HG03520 (cell line): ENCODE results near the gene CDK3.

Experiments
- ATAC-seq: cut with Tn5 transposase; IDR thresholded peaks from one replicate; pipeline ENCODE4 v1.9.1; 2021; ENCODE audit warnings: mild to moderate bottlenecking, moderate library complexity; ENCODE audit not compliant: unreplicated experiment

The CDK3 gene

GRCh38 chr17:75987041-75987440 is 13.6 kb upstream of the CDK3 start:
- no peak for ATAC-seq

- ATAC-seq: no peak
Observed at GRCh38 chr17:75991396-75991795, 9.3 kb upstream of the CDK3 start.

- no peak for ATAC-seq
Observed at GRCh38 chr17:75994802-75995370, 5.8 kb upstream of the CDK3 start.

- no peak for ATAC-seq
Observed at GRCh38 chr17:75995385-75995925, 5.2 kb upstream of the CDK3 start.

- ATAC-seq: no peak
Observed at GRCh38 chr17:75996665-75997590, 3.7 kb upstream of the CDK3 start.

GRCh38 chr17:75998327-75998795 is 2.3 kb upstream of the CDK3 start:
- no peak for ATAC-seq

- ATAC-seq: no peak
Observed at GRCh38 chr17:76000016-76000754, 470 bp upstream of the CDK3 start.

- no peak for ATAC-seq
Observed at GRCh38 chr17:76002100-76002499, 1.4 kb downstream of the CDK3 start.

- ATAC-seq: no peak
Observed at GRCh38 chr17:76003915-76004314, 3.3 kb downstream of the CDK3 start.

GRCh38 chr17:76004750-76005262 is 4.2 kb downstream of the CDK3 start:
- no peak for ATAC-seq

GRCh38 chr17:76005263-76006149 is 4.9 kb downstream of the CDK3 start:
- ATAC-seq: no peak

- ATAC-seq: no peak
Observed at GRCh38 chr17:76007131-76007849, 6.6 kb downstream of the CDK3 start.

GRCh38 chr17:76007850-76008165 is 7.2 kb downstream of the CDK3 start:
- no peak for ATAC-seq

- ATAC-seq: no peak
Observed at GRCh38 chr17:76008208-76008607, 7.6 kb downstream of the CDK3 start.

- ATAC-seq: no peak
Observed at GRCh38 chr17:76008630-76009425, 8.2 kb downstream of the CDK3 start.

- ATAC-seq: no peak
Observed at GRCh38 chr17:76009447-76009846, 8.8 kb downstream of the CDK3 start.

GRCh38 chr17:76009969-76010661 is 9.5 kb downstream of the CDK3 start:
- ATAC-seq: no peak

- ATAC-seq: no peak
Observed at GRCh38 chr17:76011951-76012350, 11.3 kb downstream of the CDK3 start.
